Measurements from ENCODE around the gene TBC1D7. TPM values are rescaled to one million over a fixed set of nuclear protein-coding genes. Genes with fewer than 3 reads are reported as not detected.

TBC1D7 gene
- total RNA-seq, 1 experiment from 2014 or later: 29.2 TPM

GRCh38 chr6:13372688-13373487 is 44.6 kb upstream of the TBC1D7 start:
- BruUV-seq (replicated peaks): no TSS peak
- TF ChIP-seq, protein P1, sequence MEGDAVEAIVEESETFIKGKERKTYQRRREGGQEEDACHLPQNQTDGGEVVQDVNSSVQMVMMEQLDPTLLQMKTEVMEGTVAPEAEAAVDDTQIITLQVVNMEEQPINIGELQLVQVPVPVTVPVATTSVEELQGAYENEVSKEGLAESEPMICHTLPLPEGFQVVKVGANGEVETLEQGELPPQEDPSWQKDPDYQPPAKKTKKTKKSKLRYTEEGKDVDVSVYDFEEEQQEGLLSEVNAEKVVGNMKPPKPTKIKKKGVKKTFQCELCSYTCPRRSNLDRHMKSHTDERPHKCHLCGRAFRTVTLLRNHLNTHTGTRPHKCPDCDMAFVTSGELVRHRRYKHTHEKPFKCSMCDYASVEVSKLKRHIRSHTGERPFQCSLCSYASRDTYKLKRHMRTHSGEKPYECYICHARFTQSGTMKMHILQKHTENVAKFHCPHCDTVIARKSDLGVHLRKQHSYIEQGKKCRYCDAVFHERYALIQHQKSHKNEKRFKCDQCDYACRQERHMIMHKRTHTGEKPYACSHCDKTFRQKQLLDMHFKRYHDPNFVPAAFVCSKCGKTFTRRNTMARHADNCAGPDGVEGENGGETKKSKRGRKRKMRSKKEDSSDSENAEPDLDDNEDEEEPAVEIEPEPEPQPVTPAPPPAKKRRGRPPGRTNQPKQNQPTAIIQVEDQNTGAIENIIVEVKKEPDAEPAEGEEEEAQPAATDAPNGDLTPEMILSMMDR (conservative IDR thresholded peaks at IDR 0.05): no peak
- TF ChIP-seq EZH2 (IDR thresholded peaks at IDR 0.05; ENCODE audit: low read depth): no peak
- Histone ChIP-seq H3K27ac (no peak overlapping the region), H3F3A (ENCODE audit: insufficient read depth, low read depth) (0 out of 2 replicates have a peak, but pooled peaks cover 6% of the 10 kb centered on the region), H3K4me3 (no peak overlapping the region), H3K9me2 (ENCODE audit: insufficient read depth) (no peaks in the 10 kb centered on the region), H2AFZ (no peak overlapping the region), H3K27me3 (ENCODE audit: insufficient read depth, low read depth) (no peaks in the 10 kb centered on the region), H3K9me3 (ENCODE audit: insufficient read depth, low read depth) (no peaks in the 10 kb centered on the region), H3K4me2 (no peak overlapping the region), H4K20me1 (ENCODE audit: insufficient read depth) (no peaks in the 10 kb centered on the region), H3K79me2 (ENCODE audit: low read depth) (no peaks in the 10 kb centered on the region), H3K4me1 (replicated peaks; ENCODE audit: insufficient read depth) (no peaks in the 10 kb centered on the region), H3K36me3 (ENCODE audit: low read depth) (no peaks in the 10 kb centered on the region)
- ChIA-PET CTCF (interaction anchor here (0.6 kb wide), 1 partner anchor 144 kb away, joined by 10 read pairs; no protein-coding TSS in a partner anchor), POLR2A (ENCODE audit: unreplicated experiment) (interaction anchor here (0.5 to 0.7 kb wide), 2 partner anchors 1195 to 1912 kb away, joined by 3 to 5 read pairs; no protein-coding TSS in a partner anchor)
- intact Hi-C loops (cut with micrococcal nuclease; ENCODE audit: unreplicated experiment): no loop called here
- no peak for DNase-seq

- TF ChIP-seq, protein P1 (conservative IDR thresholded peaks at IDR 0.05): no peak
- TF ChIP-seq EZH2 (IDR thresholded peaks at IDR 0.05; ENCODE audit: low read depth): no peak
- Histone ChIP-seq H3F3A (ENCODE audit: insufficient read depth, low read depth) (0 out of 2 replicates have a peak, but pooled peaks cover 6% of the 10 kb centered on the region), H4K20me1 (ENCODE audit: insufficient read depth) (no peaks in the 10 kb centered on the region), H3K27me3 (ENCODE audit: insufficient read depth, low read depth) (no peaks in the 10 kb centered on the region), H3K4me3 (no peak overlapping the region), H3K4me1 (replicated peaks; ENCODE audit: insufficient read depth) (no peaks in the 10 kb centered on the region), H3K79me2 (ENCODE audit: low read depth) (no peaks in the 10 kb centered on the region), H3K27ac (no peak overlapping the region), H3K9me3 (ENCODE audit: insufficient read depth, low read depth) (no peaks in the 10 kb centered on the region), H2AFZ (no peak overlapping the region), H3K9me2 (ENCODE audit: insufficient read depth) (no peaks in the 10 kb centered on the region), H3K36me3 (ENCODE audit: low read depth) (no peaks in the 10 kb centered on the region), H3K4me2 (no peak overlapping the region)
- BruUV-seq (replicated peaks): no TSS peak
- CTCF ChIA-PET: no interaction called here
- POLR2A ChIA-PET (ENCODE audit: unreplicated experiment): no interaction called here
- DNase-seq: no peak
- intact Hi-C loops (cut with micrococcal nuclease; ENCODE audit: unreplicated experiment): no loop called here
Observed at GRCh38 chr6:13372076-13372475, 43.7 kb upstream of the TBC1D7 start.

GRCh38 chr6:13371421-13372072 is 43.2 kb upstream of the TBC1D7 start:
- intact Hi-C loops (cut with micrococcal nuclease; ENCODE audit: unreplicated experiment): no loop called here
- Histone ChIP-seq H3K9me2 (ENCODE audit: insufficient read depth) (no peaks in the 10 kb centered on the region), H3K27me3 (ENCODE audit: insufficient read depth, low read depth) (no peaks in the 10 kb centered on the region), H2AFZ (no peak overlapping the region), H3K4me1 (replicated peaks; ENCODE audit: insufficient read depth) (no peaks in the 10 kb centered on the region), H3K9me3 (ENCODE audit: insufficient read depth, low read depth) (no peaks in the 10 kb centered on the region), H3K79me2 (ENCODE audit: low read depth) (no peaks in the 10 kb centered on the region), H3K36me3 (ENCODE audit: low read depth) (no peaks in the 10 kb centered on the region), H3K27ac (no peak overlapping the region), H3K4me2 (no peak overlapping the region), H4K20me1 (ENCODE audit: insufficient read depth) (no peaks in the 10 kb centered on the region), H3F3A (ENCODE audit: insufficient read depth, low read depth) (0 out of 2 replicates have a peak, but pooled peaks cover 6% of the 10 kb centered on the region), H3K4me3 (no peak overlapping the region)
- TF ChIP-seq, protein P1 (conservative IDR thresholded peaks at IDR 0.05): no peak
- TF ChIP-seq EZH2 (IDR thresholded peaks at IDR 0.05; ENCODE audit: low read depth): no peak
- BruUV-seq (replicated peaks): no TSS peak
- no peak for DNase-seq
- CTCF ChIA-PET: no interaction called here
- POLR2A ChIA-PET (ENCODE audit: unreplicated experiment): no interaction called here

Data from PC-9 (cell line).